Panc1 (cell line): ENCODE results near the gene CCDC121.

Experiments used
- POLR2AphosphoS5 ChIP-seq: IDR thresholded peaks from 2 replicates; pipeline ENCODE4 v1.6.1; 2012; ENCODE audit warnings: mild to moderate bottlenecking, low read depth, low read length, moderate library complexity
- SIN3A ChIP-seq: IDR thresholded peaks from 2 replicates; pipeline ENCODE4 v1.6.1; 2012; ENCODE audit warnings: low read depth, mild to moderate bottlenecking, low read length, moderate library complexity, borderline replicate concordance; ENCODE audit not compliant: insufficient read depth
- TF ChIP-seq, protein P1 (sequence below): fragments of 450-650 bp; IDR thresholded peaks from 2 replicates; pipeline ENCODE4 v1.5.1; 2017; ENCODE audit warnings: mild to moderate bottlenecking
- TF ChIP-seq, protein P2 (sequence below), 2 experiments: IDR thresholded peaks; 2 replicates each; pipeline ENCODE4 v1.6.1; 2011 to 2012; ENCODE audit warnings: low read depth in 2 of 2, control low read depth in 1 of 2, low read length in 1 of 2, mild to moderate bottlenecking in 1 of 2, moderate library complexity in 1 of 2; ENCODE audit not compliant: insufficient read depth in 1 of 2

- TF ChIP-seq, protein P1, sequence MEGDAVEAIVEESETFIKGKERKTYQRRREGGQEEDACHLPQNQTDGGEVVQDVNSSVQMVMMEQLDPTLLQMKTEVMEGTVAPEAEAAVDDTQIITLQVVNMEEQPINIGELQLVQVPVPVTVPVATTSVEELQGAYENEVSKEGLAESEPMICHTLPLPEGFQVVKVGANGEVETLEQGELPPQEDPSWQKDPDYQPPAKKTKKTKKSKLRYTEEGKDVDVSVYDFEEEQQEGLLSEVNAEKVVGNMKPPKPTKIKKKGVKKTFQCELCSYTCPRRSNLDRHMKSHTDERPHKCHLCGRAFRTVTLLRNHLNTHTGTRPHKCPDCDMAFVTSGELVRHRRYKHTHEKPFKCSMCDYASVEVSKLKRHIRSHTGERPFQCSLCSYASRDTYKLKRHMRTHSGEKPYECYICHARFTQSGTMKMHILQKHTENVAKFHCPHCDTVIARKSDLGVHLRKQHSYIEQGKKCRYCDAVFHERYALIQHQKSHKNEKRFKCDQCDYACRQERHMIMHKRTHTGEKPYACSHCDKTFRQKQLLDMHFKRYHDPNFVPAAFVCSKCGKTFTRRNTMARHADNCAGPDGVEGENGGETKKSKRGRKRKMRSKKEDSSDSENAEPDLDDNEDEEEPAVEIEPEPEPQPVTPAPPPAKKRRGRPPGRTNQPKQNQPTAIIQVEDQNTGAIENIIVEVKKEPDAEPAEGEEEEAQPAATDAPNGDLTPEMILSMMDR, result no peak
- no peak for TF ChIP-seq POLR2AphosphoS5
- TF ChIP-seq, protein P2, sequence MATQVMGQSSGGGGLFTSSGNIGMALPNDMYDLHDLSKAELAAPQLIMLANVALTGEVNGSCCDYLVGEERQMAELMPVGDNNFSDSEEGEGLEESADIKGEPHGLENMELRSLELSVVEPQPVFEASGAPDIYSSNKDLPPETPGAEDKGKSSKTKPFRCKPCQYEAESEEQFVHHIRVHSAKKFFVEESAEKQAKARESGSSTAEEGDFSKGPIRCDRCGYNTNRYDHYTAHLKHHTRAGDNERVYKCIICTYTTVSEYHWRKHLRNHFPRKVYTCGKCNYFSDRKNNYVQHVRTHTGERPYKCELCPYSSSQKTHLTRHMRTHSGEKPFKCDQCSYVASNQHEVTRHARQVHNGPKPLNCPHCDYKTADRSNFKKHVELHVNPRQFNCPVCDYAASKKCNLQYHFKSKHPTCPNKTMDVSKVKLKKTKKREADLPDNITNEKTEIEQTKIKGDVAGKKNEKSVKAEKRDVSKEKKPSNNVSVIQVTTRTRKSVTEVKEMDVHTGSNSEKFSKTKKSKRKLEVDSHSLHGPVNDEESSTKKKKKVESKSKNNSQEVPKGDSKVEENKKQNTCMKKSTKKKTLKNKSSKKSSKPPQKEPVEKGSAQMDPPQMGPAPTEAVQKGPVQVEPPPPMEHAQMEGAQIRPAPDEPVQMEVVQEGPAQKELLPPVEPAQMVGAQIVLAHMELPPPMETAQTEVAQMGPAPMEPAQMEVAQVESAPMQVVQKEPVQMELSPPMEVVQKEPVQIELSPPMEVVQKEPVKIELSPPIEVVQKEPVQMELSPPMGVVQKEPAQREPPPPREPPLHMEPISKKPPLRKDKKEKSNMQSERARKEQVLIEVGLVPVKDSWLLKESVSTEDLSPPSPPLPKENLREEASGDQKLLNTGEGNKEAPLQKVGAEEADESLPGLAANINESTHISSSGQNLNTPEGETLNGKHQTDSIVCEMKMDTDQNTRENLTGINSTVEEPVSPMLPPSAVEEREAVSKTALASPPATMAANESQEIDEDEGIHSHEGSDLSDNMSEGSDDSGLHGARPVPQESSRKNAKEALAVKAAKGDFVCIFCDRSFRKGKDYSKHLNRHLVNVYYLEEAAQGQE (IDR thresholded peaks at IDR 0.05; ENCODE audit: insufficient read depth in 1 of 2, low read depth in 2 of 2, low read length in 1 of 2), result no peak
- TF ChIP-seq SIN3A, result no peak
Observed at GRCh38 chr2:27652341-27652740, 23.5 kb upstream of the CCDC121 start.
